Mesothelial cell of epicardium (in vitro differentiated cells): ENCODE measurements around the gene RALGAPA2. TPM values are rescaled to one million over a fixed set of nuclear protein-coding genes. Genes with fewer than 3 reads are reported as not detected.

Experiments
- DNase-seq, 2 experiments: peaks; one replicate each; pipeline ENCODE4 v3.0.0; 2021; ENCODE audit warnings: low spot score in 2 of 2; ENCODE audit not compliant: unreplicated experiment in 2 of 2
- H3K27ac Mint-ChIP-seq: 2 replicates; pipeline ENCODE4 v1.8.0; 2021; ENCODE audit warnings: mixed read lengths
- H3K27me3 Mint-ChIP-seq: 2 replicates; pipeline ENCODE4 v1.8.0; 2021; ENCODE audit warnings: low read depth, mixed read lengths
- H3K36me3 Mint-ChIP-seq: 2 replicates; pipeline ENCODE4 v1.8.0; 2021; ENCODE audit warnings: mixed read lengths
- H3K4me1 Mint-ChIP-seq: 2 replicates; pipeline ENCODE4 v1.8.0; 2021; ENCODE audit warnings: mixed read lengths
- H3K4me3 Mint-ChIP-seq: 2 replicates; pipeline ENCODE4 v1.8.0; 2021; ENCODE audit warnings: mild to moderate bottlenecking, moderate library complexity, mixed read lengths
- H3K9me3 Mint-ChIP-seq: 2 replicates; pipeline ENCODE4 v1.8.0; 2021; ENCODE audit warnings: mixed read lengths
- CTCF ChIP-seq: fragments of 200-600 bp; sonication (generic); IDR thresholded peaks from one replicate; pipeline ENCODE4 v1.5.0; 2021; ENCODE audit warnings: antibody characterized with exemption; ENCODE audit not compliant: unreplicated experiment
- total RNA-seq: library from RNA; stranded (reverse); gene quantifications from 3 replicates; pipeline ENCODE4 v1.2.1, GENCODE V29; 2021

Gene RALGAPA2
- total RNA-seq, 1 donor from 2014 or later: 27.5 TPM

- H3K36me3 Mint-ChIP-seq: peaks cover 5% of the 10 kb centered on the region
- no peak for TF ChIP-seq CTCF
- H3K4me3 Mint-ChIP-seq: no peak overlapping the region
- H3K27ac Mint-ChIP-seq: no peak overlapping the region
- DNase-seq: no peak
- peaks cover 30% of the 10 kb centered on the region for H3K27me3 Mint-ChIP-seq
- no peaks in the 10 kb centered on the region for H3K4me1 Mint-ChIP-seq
- H3K9me3 Mint-ChIP-seq: peaks cover 19% of the 10 kb centered on the region
Measured at GRCh38 chr20:20353576-20353975, 358.9 kb downstream of the RALGAPA2 start.

- DNase-seq: no peak
- H3K27me3 Mint-ChIP-seq: peaks cover 50% of the 10 kb centered on the region
- H3K27ac Mint-ChIP-seq: no peak overlapping the region
- no peaks in the 10 kb centered on the region for H3K4me1 Mint-ChIP-seq
- no peak overlapping the region for H3K4me3 Mint-ChIP-seq
- no peaks in the 10 kb centered on the region for H3K36me3 Mint-ChIP-seq
- peaks cover 4% of the 10 kb centered on the region for H3K9me3 Mint-ChIP-seq
- no peak for TF ChIP-seq CTCF
Measured at GRCh38 chr20:20344476-20344875, 368.0 kb downstream of the RALGAPA2 start.

GRCh38 chr20:20343932-20344331, 368.5 kb downstream of the RALGAPA2 start:
- Mint-ChIP-seq H3K27ac (no peak overlapping the region), H3K36me3 (no peaks in the 10 kb centered on the region), H3K4me3 (no peak overlapping the region), H3K27me3 (peaks cover 46% of the 10 kb centered on the region), H3K4me1 (no peaks in the 10 kb centered on the region), H3K9me3 (peaks cover 4% of the 10 kb centered on the region)
- TF ChIP-seq CTCF: no peak
- no peak for DNase-seq
